Effector memory CD8-positive, alpha-beta T cell (primary cell): ENCODE results near the gene CD70.
"Not testable (repeated sequence)": the region's sequence is repeated elsewhere in the genome, so short reads cannot be mapped to it uniquely, and the experiment has no call there.

ENCODE experiments used
- ATAC-seq: fragments of 150-1000 bp; cut with Tn5 transposase; replicated peaks from 2 replicates; pipeline ENCODE4 v1.10.0; 2021; ENCODE audit warnings: mild to moderate bottlenecking, moderate library complexity
- DNase-seq, 3 experiments: peaks; one replicate each; pipeline ENCODE4 v3.0.0; 2021
- H3K27ac Mint-ChIP-seq, 2 donors: one replicate each; pipeline ENCODE4 v1.8.0; 2022; ENCODE audit warnings: mild to moderate bottlenecking in 2 of 2, mixed read lengths in 2 of 2, moderate library complexity in 2 of 2
- H3K27me3 Mint-ChIP-seq, 2 donors: one replicate each; pipeline ENCODE4 v1.8.0; 2022; ENCODE audit warnings: mixed read lengths in 2 of 2
- H3K36me3 Mint-ChIP-seq: one replicate; pipeline ENCODE4 v1.8.0; 2022; ENCODE audit warnings: mild to moderate bottlenecking, moderate library complexity, mixed read lengths; ENCODE audit not compliant: insufficient read depth
- H3K4me1 Mint-ChIP-seq, 2 donors: one replicate each; pipeline ENCODE4 v1.8.0; 2022; ENCODE audit warnings: low read depth in 2 of 2, mixed read lengths in 2 of 2
- H3K4me3 Mint-ChIP-seq, 2 donors: one replicate each; pipeline ENCODE4 v1.8.0; 2022; ENCODE audit warnings: mild to moderate bottlenecking in 2 of 2, mixed read lengths in 2 of 2, moderate library complexity in 2 of 2
- H3K9me3 Mint-ChIP-seq, 2 donors: one replicate each; pipeline ENCODE4 v1.8.0; 2022; ENCODE audit warnings: mixed read lengths in 2 of 2

CD70 gene

DNA sequence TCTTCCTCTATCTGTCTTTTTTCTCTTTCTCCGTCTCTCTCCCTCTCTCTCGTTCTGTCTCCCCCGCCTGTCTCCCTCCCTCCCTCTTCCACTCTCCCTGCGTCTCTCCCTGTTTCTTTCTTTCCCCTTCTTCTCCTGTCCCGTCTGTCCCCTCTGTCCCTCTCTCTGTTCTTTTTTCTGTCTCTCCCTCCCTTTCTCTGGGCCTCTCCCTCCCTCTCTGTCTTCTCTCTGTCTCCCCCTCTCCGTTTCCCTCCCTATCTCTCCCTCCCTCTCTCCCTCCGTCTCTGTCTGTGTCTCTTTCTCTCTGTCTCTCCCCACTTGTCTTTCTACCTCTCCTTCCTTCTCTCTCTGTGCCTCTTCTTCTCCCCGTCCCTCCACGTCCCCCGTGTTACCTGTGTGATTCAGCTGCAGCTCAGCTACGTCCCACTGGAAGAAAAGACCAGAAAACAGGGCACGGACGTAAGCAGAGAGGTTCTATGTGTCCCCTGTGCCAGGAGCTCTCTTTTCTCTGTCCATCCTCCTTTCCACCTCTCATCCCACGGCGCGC, 1.2 kb downstream of the CD70 start:
- Mint-ChIP-seq H3K27ac (peak overlapping the region; percentile 80 to 97), H3K36me3 (peaks cover 17% of the 10 kb centered on the region), H3K4me1 (peaks cover 38 to 57% of the 10 kb centered on the region in 2 donors), H3K27me3 (peaks cover 20 to 47% of the 10 kb centered on the region in 2 donors), H3K4me3 (peak overlapping the region; percentile 78 to 97), H3K9me3 (no peaks in the 10 kb centered on the region)
- ATAC-seq: no peak
- no peak for DNase-seq

DNA sequence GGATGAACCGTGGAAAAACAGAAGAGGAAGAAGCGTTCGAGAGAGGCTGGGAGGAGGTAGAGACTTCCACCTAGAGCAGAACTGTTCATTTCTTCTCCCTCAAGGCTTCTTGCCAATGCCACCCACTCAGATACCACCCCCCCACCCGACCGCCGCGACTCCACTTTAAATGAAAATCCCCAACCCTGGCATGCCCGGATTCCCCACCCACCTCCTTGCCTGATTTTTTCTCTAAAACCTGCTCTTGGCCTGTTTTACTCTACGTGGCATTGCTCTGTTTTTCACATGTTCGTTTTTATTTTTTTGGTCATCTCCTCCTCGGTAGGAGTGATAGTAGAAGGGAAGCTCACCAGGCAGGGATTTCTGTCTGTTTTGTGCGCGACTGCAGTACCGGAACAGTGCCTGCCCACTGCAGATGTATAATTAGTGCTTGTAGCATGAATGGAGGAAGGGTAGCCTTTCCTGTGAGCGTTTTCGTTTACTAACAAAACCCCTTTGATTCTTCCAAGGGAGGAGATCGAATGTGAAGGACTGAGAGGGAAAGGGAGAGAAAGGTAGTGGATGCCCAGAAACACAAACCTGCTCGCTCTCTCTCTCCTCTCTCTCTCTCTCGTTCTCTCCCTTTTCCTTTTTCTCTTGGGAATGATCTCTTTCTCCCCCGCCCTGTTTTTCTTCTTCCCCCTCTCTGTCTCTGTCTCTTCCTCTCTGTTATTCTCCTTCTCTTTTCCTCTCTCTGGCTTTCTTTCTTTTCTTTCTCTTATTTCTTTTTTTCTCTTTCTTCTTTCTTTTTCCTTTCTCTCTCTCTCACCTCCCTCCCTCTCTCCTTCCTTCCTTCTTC, 2.2 kb downstream of the CD70 start:
- ATAC-seq (no peak), DNase-seq (no peak)
- Mint-ChIP-seq H3K9me3 (no peaks in the 10 kb centered on the region), H3K36me3 (peaks cover 17% of the 10 kb centered on the region), H3K27me3 (peaks cover 20 to 47% of the 10 kb centered on the region in 2 donors), H3K4me1 (peaks cover 36 to 52% of the 10 kb centered on the region in 2 donors), H3K4me3 (peak overlapping the region; percentile 78 to 97), H3K27ac (peak overlapping the region; percentile 0 to 59)

DNA sequence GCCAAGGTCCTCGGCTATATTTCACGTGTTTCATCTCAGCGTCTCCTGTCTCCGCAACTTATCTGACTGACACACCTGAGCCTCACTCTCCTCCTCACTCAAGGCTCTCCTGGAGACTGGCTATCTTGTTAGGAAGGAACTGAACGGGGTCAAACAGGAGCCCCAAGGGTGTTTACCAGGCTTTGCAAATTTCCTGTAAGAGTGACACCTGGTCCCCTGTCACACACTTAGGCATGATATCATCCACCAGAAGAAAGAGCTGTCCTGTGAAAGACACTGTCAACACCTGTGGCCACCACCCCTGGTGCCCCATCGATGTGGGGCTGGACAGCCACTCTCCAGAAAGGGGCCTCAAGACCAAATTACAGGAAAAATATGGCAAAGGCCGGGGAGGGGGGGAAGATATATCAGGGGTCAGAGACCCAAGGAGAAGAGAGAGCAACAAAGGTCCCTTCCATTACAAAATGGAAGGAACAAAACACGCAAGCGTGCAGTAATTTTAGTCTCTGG, 2.9 kb downstream of the CD70 start:
- Mint-ChIP-seq H3K27ac (peak overlapping the region; percentile 0 to 59), H3K4me3 (peak overlapping the region; percentile 38 to 97), H3K9me3 (no peaks in the 10 kb centered on the region), H3K36me3 (peaks cover 17% of the 10 kb centered on the region), H3K4me1 (peaks cover 36 to 51% of the 10 kb centered on the region in 2 donors), H3K27me3 (peaks cover 20 to 47% of the 10 kb centered on the region in 2 donors)
- DNase-seq: no peak
- no peak for ATAC-seq

DNA sequence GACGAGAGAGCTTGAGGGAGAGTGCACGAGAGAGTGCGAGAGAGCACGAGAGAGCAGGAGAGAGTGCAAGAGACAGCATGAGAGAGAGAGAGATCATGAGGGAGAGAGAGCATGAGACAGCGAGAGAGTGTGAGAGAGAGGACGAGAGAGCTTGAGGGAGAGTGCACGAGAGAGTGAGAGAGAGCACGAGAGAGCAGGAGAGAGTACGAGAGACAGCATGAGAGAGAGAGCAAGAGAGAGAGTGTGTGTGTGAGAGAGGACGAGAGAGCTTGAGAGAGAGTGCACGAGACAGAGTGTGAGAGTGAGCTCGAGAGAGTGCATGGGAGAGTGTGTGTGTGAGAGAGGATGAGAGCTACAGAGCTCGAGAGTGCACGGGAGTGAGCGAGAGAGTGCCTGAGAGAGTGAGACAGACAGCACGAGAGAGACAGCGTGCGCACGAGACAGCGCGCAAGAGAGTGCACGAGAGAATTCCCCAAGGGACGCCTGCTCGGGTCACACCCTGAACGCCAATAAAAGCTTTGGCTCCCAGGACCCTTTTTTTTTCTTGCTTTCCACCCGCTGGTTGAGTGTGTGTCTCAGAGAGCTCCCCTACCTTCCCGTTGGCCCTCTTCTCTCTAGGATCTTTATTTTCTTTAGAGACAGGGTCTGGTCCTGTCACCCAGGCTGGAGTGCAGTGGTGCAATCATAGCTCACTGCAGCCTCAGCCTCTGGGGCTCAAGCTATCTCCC, 3.7 kb downstream of the CD70 start:
- Mint-ChIP-seq H3K9me3 (no peaks in the 10 kb centered on the region), H3K36me3 (peaks cover 12% of the 10 kb centered on the region), H3K4me3 (peak overlapping the region; percentile 38 to 97), H3K27me3 (peaks cover 20 to 47% of the 10 kb centered on the region in 2 donors), H3K4me1 (peaks cover 33 to 46% of the 10 kb centered on the region in 2 donors), H3K27ac (peak overlapping the region; percentile 0 to 59)
- DNase-seq (no peak), ATAC-seq (no peak)

DNA sequence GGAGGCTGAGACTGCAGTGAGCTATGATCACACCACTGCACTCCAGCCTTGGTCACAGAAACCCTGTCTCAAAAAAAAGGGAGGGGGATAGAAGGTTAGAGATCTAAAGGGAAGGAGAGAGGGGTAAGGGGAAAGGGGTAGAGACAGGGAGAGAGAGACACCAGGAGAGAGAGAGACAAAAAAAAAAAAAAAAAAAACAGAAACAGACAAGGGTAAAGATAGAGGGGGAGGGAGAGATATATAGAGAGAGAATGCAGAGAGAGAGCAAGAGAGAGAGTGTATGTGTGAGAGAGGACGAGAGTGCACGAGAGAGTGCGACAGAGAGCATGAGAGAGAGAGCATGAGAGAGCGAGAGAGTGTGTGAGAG, 4.2 kb downstream of the CD70 start:
- no peak for DNase-seq
- H3K4me1 Mint-ChIP-seq: peaks cover 30 to 42% of the 10 kb centered on the region in 2 donors
- H3K4me3 Mint-ChIP-seq: peak overlapping the region; percentile 38 to 97
- no peak for ATAC-seq
- peaks cover 20 to 47% of the 10 kb centered on the region in 2 donors for H3K27me3 Mint-ChIP-seq
- no peaks in the 10 kb centered on the region for H3K9me3 Mint-ChIP-seq
- H3K36me3 Mint-ChIP-seq: peaks cover 12% of the 10 kb centered on the region
- H3K27ac Mint-ChIP-seq: no peak overlapping the region

DNA sequence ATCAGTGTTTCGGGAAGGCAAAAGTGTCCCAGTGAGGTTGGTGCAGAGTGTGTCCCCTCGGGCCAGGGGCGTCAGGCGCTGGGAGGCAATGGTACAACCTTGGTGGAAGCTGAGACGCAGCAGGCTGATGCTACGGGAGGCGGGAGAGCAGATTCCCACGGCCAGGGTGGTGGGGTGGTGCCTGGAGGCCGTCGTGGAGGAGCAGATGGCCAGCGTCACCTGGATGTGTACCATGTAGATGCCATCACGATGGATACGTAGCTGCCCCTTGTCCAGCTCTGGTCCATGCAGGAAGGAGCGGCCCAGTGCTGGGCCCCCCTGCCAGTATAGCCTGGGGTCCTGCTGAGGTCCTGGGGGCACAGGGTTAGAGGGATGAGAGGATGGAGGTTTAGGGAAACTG, 4.9 kb downstream of the CD70 start:
- peaks cover 12% of the 10 kb centered on the region for H3K36me3 Mint-ChIP-seq
- ATAC-seq: no peak
- H3K27me3 Mint-ChIP-seq: peaks cover 20 to 46% of the 10 kb centered on the region in 2 donors
- H3K4me1 Mint-ChIP-seq: peaks cover 27 to 42% of the 10 kb centered on the region in 2 donors
- H3K9me3 Mint-ChIP-seq: no peaks in the 10 kb centered on the region
- H3K27ac Mint-ChIP-seq: no peak overlapping the region
- no peak for DNase-seq
- peak overlapping the region; percentile 20 to 97 for H3K4me3 Mint-ChIP-seq

DNA sequence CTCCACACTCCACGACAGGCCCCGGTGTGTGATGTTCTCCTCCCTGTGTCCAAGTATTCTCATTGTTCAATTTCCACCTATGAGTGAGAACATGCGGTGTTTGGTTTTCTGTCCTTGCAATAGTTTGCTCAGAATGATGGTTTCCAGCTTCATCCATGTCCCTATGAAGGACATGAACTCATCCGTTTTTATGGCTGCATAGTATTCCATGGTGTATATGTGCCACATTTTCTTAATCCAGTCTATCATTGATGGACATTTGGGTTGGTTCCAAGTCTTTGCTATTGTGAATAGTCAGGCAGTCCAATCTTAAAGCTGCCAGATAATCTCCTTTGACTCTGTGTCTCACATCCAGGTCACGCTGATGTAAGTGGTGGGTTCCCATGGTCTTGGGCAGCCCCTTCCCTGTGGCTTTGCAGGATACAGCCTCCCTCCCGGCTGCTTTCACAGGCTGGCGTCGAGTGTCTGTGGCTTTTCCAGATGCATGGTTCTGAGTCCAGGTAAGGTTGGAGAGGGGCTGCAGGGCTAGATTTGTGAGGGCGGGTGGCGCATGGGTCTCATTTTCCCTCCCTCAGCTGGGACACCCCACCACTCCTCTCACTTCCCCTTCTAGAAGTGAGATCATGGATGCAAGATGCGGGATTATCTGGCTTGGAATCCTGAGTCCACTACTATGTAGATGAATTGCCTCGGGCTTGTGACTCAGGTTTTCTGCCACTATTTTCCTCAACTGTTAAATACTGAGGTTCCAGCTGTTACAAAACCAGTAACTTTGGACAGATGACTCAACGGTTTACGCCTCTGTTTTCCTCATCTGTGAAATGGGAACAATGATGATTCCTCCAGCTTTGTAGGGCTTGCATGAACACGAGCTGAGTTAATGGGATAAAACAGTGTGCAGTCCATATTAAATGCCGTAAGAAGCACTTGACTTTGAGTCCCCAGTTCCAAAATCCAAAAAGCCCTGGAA, 8.2 kb downstream of the CD70 start:
- not testable (repeated sequence) for H3K4me3 Mint-ChIP-seq, H3K36me3 Mint-ChIP-seq, H3K9me3 Mint-ChIP-seq, H3K27ac Mint-ChIP-seq, ATAC-seq, DNase-seq
- peaks cover under 1 to 13% of the 10 kb centered on the region in 2 donors for H3K27me3 Mint-ChIP-seq
- peaks cover 10 to 15% of the 10 kb centered on the region in 2 donors for H3K4me1 Mint-ChIP-seq

DNA sequence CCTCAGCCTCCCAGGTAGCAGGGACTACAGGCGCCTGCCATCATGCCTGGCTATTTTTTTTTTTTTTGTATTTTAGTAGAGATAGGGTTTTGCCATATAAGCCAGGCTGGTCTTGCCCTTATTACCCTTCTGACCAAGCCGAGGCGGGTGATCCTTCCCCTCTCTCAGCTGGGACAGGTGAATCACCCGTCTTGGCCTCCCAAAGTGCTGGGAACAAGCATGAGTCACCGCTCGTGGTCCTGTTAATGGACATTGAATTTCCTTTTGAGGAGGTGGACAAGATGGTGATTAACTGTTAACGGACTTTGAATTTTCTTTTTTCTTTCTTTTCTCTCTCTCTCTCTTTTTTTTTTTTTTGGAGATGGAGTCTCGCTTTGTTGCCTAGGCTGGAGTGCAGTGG, 10.6 kb downstream of the CD70 start:
- Mint-ChIP-seq H3K36me3 (peaks cover 3% of the 10 kb centered on the region), H3K4me1 (peaks cover 4 to 5% of the 10 kb centered on the region in 2 donors), H3K9me3 (no peaks in the 10 kb centered on the region), H3K4me3 (no peak overlapping the region), H3K27ac (no peak overlapping the region), H3K27me3 (no peaks in the 10 kb centered on the region)
- ATAC-seq (no peak), DNase-seq (no peak)

DNA sequence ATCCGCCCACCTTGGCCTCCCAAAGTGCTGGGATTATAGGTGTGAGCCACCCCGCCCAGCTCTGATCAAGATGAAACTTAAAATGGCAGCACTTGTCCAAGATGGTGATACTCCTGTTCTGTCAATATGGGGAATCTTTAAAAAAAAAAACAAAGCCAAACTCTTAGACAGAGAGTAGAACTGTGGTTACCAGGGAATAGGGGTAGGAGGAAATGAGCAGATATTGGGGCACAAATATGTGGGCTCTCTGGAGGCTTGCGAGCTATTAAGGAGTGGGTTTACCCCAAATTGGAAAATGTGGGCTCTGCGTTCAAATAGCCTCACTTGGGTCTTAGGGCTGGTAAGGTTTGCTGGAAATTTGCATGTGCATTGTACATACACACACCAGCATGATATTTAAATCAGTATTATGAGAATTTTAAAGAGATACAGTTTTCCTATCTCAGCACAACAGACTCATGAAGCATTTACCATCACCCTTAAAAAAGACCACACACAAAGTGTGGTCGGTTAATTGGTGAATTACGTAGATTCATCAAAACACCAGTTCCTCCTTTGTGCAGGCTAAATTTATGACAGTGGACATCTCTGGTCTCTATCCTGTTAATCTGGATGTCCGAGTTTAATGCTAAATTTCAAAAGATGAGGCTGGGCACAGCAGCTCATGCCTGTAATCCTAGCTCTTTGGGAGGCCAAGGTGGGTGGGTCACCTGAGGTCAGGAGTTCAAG, 11.3 kb downstream of the CD70 start:
- ATAC-seq: no peak
- no peaks in the 10 kb centered on the region for H3K27me3 Mint-ChIP-seq
- no peaks in the 10 kb centered on the region for H3K9me3 Mint-ChIP-seq
- H3K36me3 Mint-ChIP-seq: no peaks in the 10 kb centered on the region
- DNase-seq: no peak
- no peak overlapping the region for H3K4me3 Mint-ChIP-seq
- H3K27ac Mint-ChIP-seq: no peak overlapping the region
- peaks cover 4 to 5% of the 10 kb centered on the region in 2 donors for H3K4me1 Mint-ChIP-seq

DNA sequence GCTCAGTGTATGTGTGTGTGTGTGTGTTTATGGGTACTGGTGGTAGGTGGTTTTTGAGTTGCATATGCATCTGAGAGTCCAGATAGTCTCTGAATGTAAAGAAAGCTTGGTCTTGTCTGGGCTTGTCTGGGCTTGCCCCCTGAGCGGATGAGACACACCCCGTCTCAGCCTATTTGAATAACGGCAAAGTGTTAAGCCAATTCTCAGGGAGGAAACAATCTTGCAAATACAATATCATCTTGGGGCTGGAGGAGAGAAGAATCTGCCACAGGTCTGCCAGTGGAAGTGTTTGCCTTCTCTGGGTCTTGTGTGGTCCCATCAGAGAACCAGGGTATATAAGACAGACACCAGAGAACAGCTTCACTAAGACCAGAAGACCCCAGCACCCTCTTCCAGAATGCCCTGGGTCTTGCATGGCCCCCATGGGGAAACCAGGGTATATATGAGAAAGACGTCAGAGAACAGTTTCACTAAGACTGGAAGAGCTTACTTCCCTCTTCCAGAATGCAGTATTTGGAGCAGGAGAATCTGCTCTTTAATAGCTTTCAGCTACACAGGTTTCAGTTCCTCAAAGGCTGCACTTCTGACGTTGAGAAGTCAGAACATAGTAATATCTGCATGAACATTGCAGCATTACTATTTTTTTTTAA, 13.3 kb downstream of the CD70 start:
- Mint-ChIP-seq H3K27me3 (no peaks in the 10 kb centered on the region), H3K36me3 (no peaks in the 10 kb centered on the region), H3K4me3 (no peak overlapping the region), H3K4me1 (peaks cover 4 to 5% of the 10 kb centered on the region in 2 donors), H3K9me3 (no peaks in the 10 kb centered on the region), H3K27ac (no peak overlapping the region)
- DNase-seq (no peak), ATAC-seq (peak; percentile 65)

DNA sequence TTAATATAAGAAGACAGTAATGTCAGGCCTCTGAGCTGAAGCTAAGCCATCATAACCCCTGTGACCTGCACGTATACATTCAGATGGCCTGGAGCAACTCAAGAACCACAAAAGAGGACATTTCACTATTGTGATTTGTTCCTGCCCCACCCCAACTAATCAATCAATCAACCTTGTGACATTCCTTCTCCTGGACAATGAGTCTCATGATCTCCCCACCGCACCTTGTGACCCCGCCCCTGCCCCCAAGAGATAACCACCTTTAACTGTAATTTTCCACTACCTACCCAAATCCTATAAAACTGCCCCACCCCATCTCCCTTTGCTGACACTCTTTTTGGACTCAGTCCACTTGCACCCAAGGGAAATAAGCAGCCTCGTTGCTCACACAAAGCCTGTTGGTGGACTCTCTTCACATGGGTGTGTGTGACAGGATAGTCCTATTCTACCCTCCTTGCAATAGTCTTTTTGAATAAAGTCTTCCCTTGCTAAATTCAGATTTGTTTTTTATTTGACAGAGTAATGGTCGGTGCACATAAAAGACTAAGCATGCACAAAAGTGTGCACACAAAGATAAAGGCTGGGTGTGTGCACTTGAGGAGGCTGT, 14.0 kb downstream of the CD70 start:
- H3K4me3 Mint-ChIP-seq: no peak overlapping the region
- peaks cover 4 to 5% of the 10 kb centered on the region in 2 donors for H3K4me1 Mint-ChIP-seq
- ATAC-seq (no peak), DNase-seq (no peak)
- H3K9me3 Mint-ChIP-seq: no peaks in the 10 kb centered on the region
- no peaks in the 10 kb centered on the region for H3K36me3 Mint-ChIP-seq
- H3K27me3 Mint-ChIP-seq: no peaks in the 10 kb centered on the region
- H3K27ac Mint-ChIP-seq: no peak overlapping the region
